Umbilical cord (tissue), 2 donors: ENCODE measurements around the gene GPHA2. TPM values are rescaled to one million over a fixed set of nuclear protein-coding genes. Genes with fewer than 3 reads are reported as not detected.

Experiments
- DNase-seq: peaks from one replicate; pipeline ENCODE4 v3.0.0-alpha.2; 2015; ENCODE audit warnings: low spot score
- total RNA-seq: library from RNA; depleted of rRNA; stranded (reverse); fragments of >200 nt; gene quantifications from one replicate; pipeline ENCODE4 v1.2.3, GENCODE V29; 2014; ENCODE audit warnings: low replicate concordance; ENCODE audit not compliant: insufficient read depth

The GPHA2 gene
- total RNA-seq, 1 donor from 2014 or later: not detected

DNA sequence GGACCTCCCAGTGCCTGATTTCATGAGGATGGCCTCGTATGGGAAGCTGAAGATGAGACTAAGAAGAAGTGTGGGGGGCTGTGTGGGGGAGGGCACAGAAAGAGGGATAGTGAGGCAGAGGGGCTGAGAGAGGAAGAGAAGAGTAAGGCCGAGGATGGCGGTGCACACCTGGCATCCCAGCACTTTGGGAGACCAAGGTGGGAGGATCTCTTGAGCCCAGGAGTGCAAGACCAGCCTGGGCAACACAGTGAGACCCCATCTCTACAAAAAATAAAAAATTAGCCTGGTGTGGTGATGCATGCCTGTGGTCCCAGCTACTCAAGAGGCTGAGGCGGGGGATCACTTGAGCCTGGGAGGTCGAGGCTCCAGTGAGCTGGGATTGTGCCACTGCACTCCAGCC is 43.8 kb downstream of the GPHA2 start:
- DNase-seq: no peak

DNA sequence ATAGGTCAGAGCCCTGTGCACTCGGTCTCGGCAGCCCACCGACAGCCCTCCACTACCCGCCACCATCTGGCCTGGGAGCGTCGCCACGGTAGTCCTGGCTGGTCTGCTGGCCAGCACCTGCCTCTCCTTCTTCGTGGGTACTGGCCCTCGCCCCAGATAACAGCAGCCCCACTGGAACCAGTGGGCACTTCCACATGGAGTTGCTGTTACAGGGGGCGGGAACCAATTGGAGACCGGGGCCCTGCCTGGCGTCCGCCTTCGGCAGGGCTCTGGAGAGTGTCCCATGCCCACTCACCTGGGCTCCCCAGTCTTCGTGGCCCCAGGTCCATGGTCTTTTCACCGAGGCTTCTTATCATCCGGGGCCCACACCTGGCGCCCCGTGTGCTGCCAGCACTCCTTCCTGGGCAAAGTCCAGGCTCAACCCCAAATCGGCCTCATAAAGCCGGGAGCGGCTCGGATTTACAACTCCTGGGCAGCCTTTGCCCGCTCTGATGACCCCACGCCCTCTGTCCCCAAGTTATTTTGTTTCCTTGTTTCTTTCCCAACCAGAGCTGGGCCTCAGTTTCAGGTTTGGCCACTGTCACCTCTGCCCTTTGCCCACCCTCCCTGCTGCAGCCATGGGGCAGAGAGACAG is 44.4 kb downstream of the GPHA2 start:
- DNase-seq: no peak

DNA sequence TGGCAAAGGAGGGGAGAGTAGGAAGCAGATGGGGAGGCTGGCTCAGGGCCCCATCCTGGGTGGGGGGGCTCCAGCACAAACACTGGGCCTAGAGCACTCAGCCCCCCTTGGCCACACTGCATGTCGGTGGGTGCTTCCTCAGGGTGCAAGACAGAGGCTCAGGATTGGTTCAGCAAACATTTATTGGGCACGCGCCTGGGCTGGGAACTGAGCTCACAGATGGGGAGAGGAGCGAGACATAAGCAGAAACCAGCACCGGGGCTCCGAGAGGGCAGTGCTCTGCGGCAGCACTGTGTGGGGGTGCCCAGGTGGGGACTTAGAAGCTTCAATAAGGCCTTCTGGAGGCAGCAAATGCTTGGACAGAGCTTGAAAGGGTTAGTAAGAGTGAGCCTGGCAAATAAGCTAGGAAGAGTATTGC is 45.2 kb downstream of the GPHA2 start:
- DNase-seq: no peak

GRCh38 chr11:64888729-64889511 is 46.8 kb downstream of the GPHA2 start:
- DNase-seq: peak; percentile 84

DNA sequence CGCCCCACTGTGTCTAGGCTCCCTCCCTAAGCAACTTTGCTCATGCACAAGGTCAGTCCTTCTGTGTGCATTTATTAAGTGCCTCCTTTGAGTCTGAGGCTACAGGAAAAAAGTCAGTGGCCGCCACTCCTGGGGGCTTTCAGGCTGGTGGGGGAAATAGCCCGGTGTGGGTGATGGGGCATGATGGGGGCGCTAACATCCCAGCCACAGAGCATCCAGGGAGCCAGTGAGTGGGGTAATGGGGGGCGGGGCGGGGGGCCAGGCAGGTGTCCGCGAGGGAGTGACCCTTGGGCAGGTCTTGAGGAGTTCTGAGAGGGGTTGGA is 47.3 kb downstream of the GPHA2 start:
- no peak for DNase-seq

GRCh38 chr11:64887757-64888405 is 47.8 kb downstream of the GPHA2 start:
- DNase-seq: peak; percentile 72

DNA sequence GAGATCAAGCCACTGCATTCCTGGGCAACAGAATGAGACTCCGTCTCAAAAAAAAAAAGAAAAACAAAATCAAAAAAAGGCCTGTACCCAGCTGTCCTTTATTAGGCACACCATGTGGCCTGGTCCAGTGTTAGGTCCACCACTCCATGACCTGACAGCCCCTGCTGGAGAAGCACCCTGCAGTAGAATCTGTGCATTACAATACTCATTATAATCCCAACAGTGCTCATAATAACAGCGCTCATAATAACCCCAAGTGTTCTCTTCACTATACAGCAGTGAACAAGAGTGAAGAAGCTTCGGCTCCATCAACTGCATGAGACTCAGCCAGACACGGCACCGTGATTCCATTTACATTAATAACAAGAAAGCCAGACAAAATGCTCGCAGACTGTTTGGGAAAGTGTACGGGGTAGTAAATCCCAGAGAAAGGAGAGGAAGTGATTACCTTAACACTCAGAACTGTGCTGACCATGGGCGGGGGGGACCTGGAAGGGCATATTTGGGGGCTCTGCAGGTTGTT is 48.4 kb downstream of the GPHA2 start:
- DNase-seq: no peak

GRCh38 chr11:64885367-64886286 is 50.1 kb downstream of the GPHA2 start:
- DNase-seq: peak; percentile 94

Other genes starting within 250 kb of the GPHA2 start
- gene NRXN2, start 212.7 kb downstream of the GPHA2 start, total RNA-seq: 43.6 TPM
- 15.9 TPM for gene RASGRP2, start 191.8 kb downstream of the GPHA2 start, total RNA-seq
- gene PYGM, start 175.9 kb downstream of the GPHA2 start, total RNA-seq: 14.7 TPM
- 120 TPM for gene SF1, start 157.4 kb downstream of the GPHA2 start, total RNA-seq
- 2.6 TPM for gene MAP4K2, start 132.7 kb downstream of the GPHA2 start, total RNA-seq
- 4.3 TPM for gene MEN1, start 125.3 kb downstream of the GPHA2 start, total RNA-seq
- 0.96 TPM for gene CDC42BPG, start 91.2 kb downstream of the GPHA2 start, total RNA-seq
- gene EHD1, start 57.3 kb downstream of the GPHA2 start, total RNA-seq: 56.8 TPM
- 5.3 TPM for gene ATG2A, start 18.7 kb downstream of the GPHA2 start, total RNA-seq
- 3.6 TPM for gene PPP2R5B, start 11.2 kb downstream of the GPHA2 start, total RNA-seq
- not detected for gene MAJIN, start 36.2 kb upstream of the GPHA2 start, total RNA-seq
- not detected for gene BATF2, start 61.1 kb upstream of the GPHA2 start, total RNA-seq
- gene ARL2, start 78.3 kb upstream of the GPHA2 start, total RNA-seq: 60.2 TPM
- gene SNX15, start 91.5 kb upstream of the GPHA2 start, total RNA-seq: 19.0 TPM
- 11.8 TPM for gene SAC3D1, start 105.3 kb upstream of the GPHA2 start, total RNA-seq
- gene NAALADL1, start 122.7 kb upstream of the GPHA2 start, total RNA-seq: 4.1 TPM
- 3.1 TPM for gene CDCA5, start 148.1 kb upstream of the GPHA2 start, total RNA-seq
- 28.6 TPM for gene ZFPL1, start 148.3 kb upstream of the GPHA2 start, total RNA-seq
- gene VPS51, start 160.3 kb upstream of the GPHA2 start, total RNA-seq: 117 TPM
- 15.2 TPM for gene TM7SF2, start 176.0 kb upstream of the GPHA2 start, total RNA-seq
- 5.8 TPM for gene ZNHIT2, start 181.8 kb upstream of the GPHA2 start, total RNA-seq
- gene FAU, start 186.2 kb upstream of the GPHA2 start, total RNA-seq: 267 TPM
- 19.5 TPM for gene MRPL49, start 186.4 kb upstream of the GPHA2 start, total RNA-seq
- gene SYVN1, start 198.6 kb upstream of the GPHA2 start, total RNA-seq: 13.0 TPM
- not detected for gene SPDYC, start 234.3 kb upstream of the GPHA2 start, total RNA-seq
- gene CAPN1, start 246.0 kb upstream of the GPHA2 start, total RNA-seq: 59.5 TPM